Astrocyte (in vitro differentiated cells and primary cell): ENCODE results near the gene FBLN2. TPM values are rescaled to one million over a fixed set of nuclear protein-coding genes. Genes with fewer than 3 reads are reported as not detected.

Source experiments
- DNase-seq: peaks from one replicate; pipeline ENCODE4 v3.0.0-alpha.2; 2010; ENCODE audit warnings: low read depth
- FAIRE-seq: peaks from 2 replicates; lab custom pipeline; 2011; peaks lifted over from hg19 to GRCh38; lab: Jason Lieb, UNC
- H2AFZ ChIP-seq: 2 replicates; pipeline ENCODE4 v1.6.0; 2012; ENCODE audit warnings: low read depth, low read length, inconsistent platforms
- H3K27ac ChIP-seq: 2 replicates; pipeline ENCODE4 v1.5.1; 2011; ENCODE audit warnings: low read depth, low read length, inconsistent platforms
- H3K27me3 ChIP-seq: 2 replicates; pipeline ENCODE4 v1.6.0; 2011; ENCODE audit warnings: low read length, inconsistent platforms; ENCODE audit not compliant: insufficient read depth
- H3K36me3 ChIP-seq: 2 replicates; pipeline ENCODE4 v1.5.1; 2011; ENCODE audit warnings: low read length, inconsistent platforms; ENCODE audit not compliant: insufficient read depth
- H3K4me1 ChIP-seq: 2 replicates; pipeline ENCODE4 v1.5.1; 2011; ENCODE audit warnings: low read length, inconsistent platforms; ENCODE audit not compliant: insufficient read depth
- H3K4me2 ChIP-seq: 2 replicates; pipeline ENCODE4 v1.6.0; 2012; ENCODE audit warnings: low read length, inconsistent platforms
- H3K4me3 ChIP-seq: 2 replicates; pipeline ENCODE4 v1.5.1; 2011; ENCODE audit warnings: low read depth, mild to moderate bottlenecking, low read length, inconsistent platforms; ENCODE audit not compliant: insufficient read depth
- H3K79me2 ChIP-seq: 2 replicates; pipeline ENCODE4 v1.6.0; 2012; ENCODE audit warnings: mild to moderate bottlenecking, low read length, inconsistent platforms; ENCODE audit not compliant: insufficient read depth
- H3K9ac ChIP-seq: 2 replicates; pipeline ENCODE4 v1.6.0; 2012; ENCODE audit warnings: mild to moderate bottlenecking, low read length, inconsistent platforms
- H3K9me3 ChIP-seq: 2 replicates; pipeline ENCODE4 v1.5.1; 2012; ENCODE audit warnings: low read depth, mild to moderate bottlenecking, low read length, inconsistent platforms; ENCODE audit not compliant: insufficient read depth
- H4K20me1 ChIP-seq: 2 replicates; pipeline ENCODE4 v1.6.0; 2012; ENCODE audit warnings: low read length, inconsistent platforms; ENCODE audit not compliant: insufficient read depth
- H3K27ac Mint-ChIP-seq: one replicate; pipeline ENCODE4 v1.8.0; 2021; ENCODE audit warnings: mild to moderate bottlenecking, mixed read lengths; ENCODE audit not compliant: unreplicated experiment
- H3K27me3 Mint-ChIP-seq: one replicate; pipeline ENCODE4 v1.8.0; 2021; ENCODE audit warnings: low read depth, mixed read lengths; ENCODE audit not compliant: unreplicated experiment
- H3K36me3 Mint-ChIP-seq: one replicate; pipeline ENCODE4 v1.8.0; 2021; ENCODE audit warnings: low read depth, mixed read lengths; ENCODE audit not compliant: unreplicated experiment
- H3K4me1 Mint-ChIP-seq: one replicate; pipeline ENCODE4 v1.8.0; 2021; ENCODE audit warnings: low read depth, mixed read lengths; ENCODE audit not compliant: unreplicated experiment
- H3K4me3 Mint-ChIP-seq: one replicate; pipeline ENCODE4 v1.8.0; 2021; ENCODE audit warnings: mild to moderate bottlenecking, moderate library complexity, mixed read lengths; ENCODE audit not compliant: unreplicated experiment
- H3K9me3 Mint-ChIP-seq: one replicate; pipeline ENCODE4 v1.8.0; 2021; ENCODE audit warnings: mild to moderate bottlenecking, mixed read lengths; ENCODE audit not compliant: unreplicated experiment
- CTCF ChIP-seq: IDR thresholded peaks from 2 replicates; pipeline ENCODE4 v1.5.1; 2011; ENCODE audit warnings: low read depth, mild to moderate bottlenecking, inconsistent platforms, low read length, moderate library complexity; ENCODE audit not compliant: insufficient read depth
- EZH2 ChIP-seq: IDR thresholded peaks from 2 replicates; pipeline ENCODE4 v1.6.1; 2012; ENCODE audit warnings: mild to moderate bottlenecking, low read length, inconsistent platforms; ENCODE audit not compliant: insufficient read depth
- total RNA-seq: library from RNA; stranded (reverse); gene quantifications from 2 replicates; pipeline ENCODE4 v1.2.1, GENCODE V29; 2021

FBLN2 gene
- total RNA-seq, 1 donor from 2014 or later = 36.6 TPM

GRCh38 chr3:13666781-13667709, 118.1 kb downstream of the FBLN2 start:
- no peak overlapping the region for H3K27ac Mint-ChIP-seq
- Histone ChIP-seq H3K36me3 (no peaks in the 10 kb centered on the region), H3K27ac (no peak overlapping the region), H3K27me3 (peaks cover 13% of the 10 kb centered on the region), H3K79me2 (no peaks in the 10 kb centered on the region), H4K20me1 (no peaks in the 10 kb centered on the region), H3K4me3 (no peak overlapping the region), H3K9ac (no peak overlapping the region), H3K9me3 (no peaks in the 10 kb centered on the region), H3K4me1 (no peaks in the 10 kb centered on the region), H3K4me2 (no peak overlapping the region), H2AFZ (no peak overlapping the region)
- TF ChIP-seq CTCF = no peak
- no peak for TF ChIP-seq EZH2
- peaks cover 27% of the 10 kb centered on the region for H3K27me3 Mint-ChIP-seq
- no peak overlapping the region for H3K4me3 Mint-ChIP-seq
- DNase-seq = no peak
- no peaks in the 10 kb centered on the region for H3K4me1 Mint-ChIP-seq
- H3K9me3 Mint-ChIP-seq = no peaks in the 10 kb centered on the region
- H3K36me3 Mint-ChIP-seq = no peaks in the 10 kb centered on the region
- no peak for FAIRE-seq

GRCh38 chr3:13668136-13668535, 119.2 kb downstream of the FBLN2 start:
- Histone ChIP-seq H2AFZ (no peak overlapping the region), H3K27me3 (peaks cover 13% of the 10 kb centered on the region), H3K4me1 (no peaks in the 10 kb centered on the region), H3K27ac (no peak overlapping the region), H3K36me3 (no peaks in the 10 kb centered on the region), H3K9ac (no peak overlapping the region), H3K9me3 (no peaks in the 10 kb centered on the region), H4K20me1 (no peaks in the 10 kb centered on the region), H3K4me2 (no peak overlapping the region), H3K4me3 (no peak overlapping the region), H3K79me2 (no peaks in the 10 kb centered on the region)
- Mint-ChIP-seq H3K4me3 (no peak overlapping the region), H3K27me3 (peaks cover 30% of the 10 kb centered on the region), H3K9me3 (peaks cover 3% of the 10 kb centered on the region), H3K36me3 (no peaks in the 10 kb centered on the region), H3K4me1 (no peaks in the 10 kb centered on the region), H3K27ac (no peak overlapping the region)
- FAIRE-seq = no peak
- no peak for DNase-seq
- TF ChIP-seq EZH2 (no peak), CTCF (no peak)

- H3K27me3 ChIP-seq = peaks cover 13% of the 10 kb centered on the region
- H3K27me3 Mint-ChIP-seq = peaks cover 30% of the 10 kb centered on the region
- no peaks in the 10 kb centered on the region for H3K9me3 ChIP-seq
- no peak for DNase-seq
- no peak overlapping the region for H3K27ac ChIP-seq
- FAIRE-seq = no peak
- H3K9ac ChIP-seq = no peak overlapping the region
- H3K4me1 Mint-ChIP-seq = no peaks in the 10 kb centered on the region
- H2AFZ ChIP-seq = no peak overlapping the region
- TF ChIP-seq EZH2 (no peak), CTCF (no peak)
- peaks cover 3% of the 10 kb centered on the region for H3K9me3 Mint-ChIP-seq
- no peak overlapping the region for H3K4me3 ChIP-seq
- no peaks in the 10 kb centered on the region for H3K36me3 Mint-ChIP-seq
- H3K36me3 ChIP-seq = no peaks in the 10 kb centered on the region
- no peak overlapping the region for H3K4me3 Mint-ChIP-seq
- H3K4me1 ChIP-seq = no peaks in the 10 kb centered on the region
- H4K20me1 ChIP-seq = no peaks in the 10 kb centered on the region
- H3K4me2 ChIP-seq = no peak overlapping the region
- no peak overlapping the region for H3K27ac Mint-ChIP-seq
- no peaks in the 10 kb centered on the region for H3K79me2 ChIP-seq
These were observed 120.5 kb downstream of the FBLN2 start for GRCh38 chr3:13669457-13669856.
